D341Med (cell line): ENCODE data around the gene OBSCN.

Experiments used
- DNase-seq: peaks from one replicate; pipeline ENCODE4 v3.0.0; 2012; ENCODE audit warnings: low spot score

Gene OBSCN

GRCh38 chr1:228289239-228289849 is 81.5 kb downstream of the OBSCN start:
- DNase-seq, result no peak

- DNase-seq, result no peak
These were observed 82.4 kb downstream of the OBSCN start for GRCh38 chr1:228289996-228290881.

- no peak for DNase-seq
These were observed 84.2 kb downstream of the OBSCN start for GRCh38 chr1:228291906-228292608.

GRCh38 chr1:228292609-228292911 is 84.7 kb downstream of the OBSCN start:
- no peak for DNase-seq

GRCh38 chr1:228293393-228293792 is 85.5 kb downstream of the OBSCN start:
- DNase-seq, result no peak

GRCh38 chr1:228293816-228294500 is 86.1 kb downstream of the OBSCN start:
- DNase-seq, result no peak

- DNase-seq, result no peak
These were observed 86.9 kb downstream of the OBSCN start for GRCh38 chr1:228294717-228295116.

- no peak for DNase-seq
These were observed 87.4 kb downstream of the OBSCN start for GRCh38 chr1:228295201-228295600.

- DNase-seq, result no peak
These were observed 88.1 kb downstream of the OBSCN start for GRCh38 chr1:228295981-228296380.

- DNase-seq, result no peak
These were observed 89.4 kb downstream of the OBSCN start for GRCh38 chr1:228297242-228297641.

- no peak for DNase-seq
These were observed 90.0 kb downstream of the OBSCN start for GRCh38 chr1:228297822-228298221.

GRCh38 chr1:228298471-228298870 is 90.6 kb downstream of the OBSCN start:
- no peak for DNase-seq

GRCh38 chr1:228299211-228299610 is 91.4 kb downstream of the OBSCN start:
- DNase-seq, result no peak

GRCh38 chr1:228299901-228300300 is 92.1 kb downstream of the OBSCN start:
- no peak for DNase-seq

GRCh38 chr1:228302086-228302485 is 94.2 kb downstream of the OBSCN start:
- DNase-seq, result no peak

GRCh38 chr1:228303596-228303995 is 95.8 kb downstream of the OBSCN start:
- DNase-seq, result no peak

GRCh38 chr1:228304225-228304624 is 96.4 kb downstream of the OBSCN start:
- no peak for DNase-seq

GRCh38 chr1:228304766-228305395 is 97.0 kb downstream of the OBSCN start:
- DNase-seq, result no peak

- DNase-seq, result no peak
These were observed 97.9 kb downstream of the OBSCN start for GRCh38 chr1:228305721-228306152.

GRCh38 chr1:228306275-228307217 is 98.7 kb downstream of the OBSCN start:
- DNase-seq, result no peak
